Uterine smooth muscle cell (primary cell): ENCODE measurements around the gene OR13H1. TPM values are rescaled to one million over a fixed set of nuclear protein-coding genes. Genes with fewer than 3 reads are reported as not detected.

Source experiments
- total RNA-seq: library from RNA; depleted of rRNA; stranded (reverse); fragments of >200 nt; gene quantifications from 2 replicates; pipeline ENCODE4 v1.2.3, GENCODE V29; 2014

OR13H1 gene, protein sequence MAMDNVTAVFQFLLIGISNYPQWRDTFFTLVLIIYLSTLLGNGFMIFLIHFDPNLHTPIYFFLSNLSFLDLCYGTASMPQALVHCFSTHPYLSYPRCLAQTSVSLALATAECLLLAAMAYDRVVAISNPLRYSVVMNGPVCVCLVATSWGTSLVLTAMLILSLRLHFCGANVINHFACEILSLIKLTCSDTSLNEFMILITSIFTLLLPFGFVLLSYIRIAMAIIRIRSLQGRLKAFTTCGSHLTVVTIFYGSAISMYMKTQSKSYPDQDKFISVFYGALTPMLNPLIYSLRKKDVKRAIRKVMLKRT
- total RNA-seq: not detected in 2 replicates

DNA sequence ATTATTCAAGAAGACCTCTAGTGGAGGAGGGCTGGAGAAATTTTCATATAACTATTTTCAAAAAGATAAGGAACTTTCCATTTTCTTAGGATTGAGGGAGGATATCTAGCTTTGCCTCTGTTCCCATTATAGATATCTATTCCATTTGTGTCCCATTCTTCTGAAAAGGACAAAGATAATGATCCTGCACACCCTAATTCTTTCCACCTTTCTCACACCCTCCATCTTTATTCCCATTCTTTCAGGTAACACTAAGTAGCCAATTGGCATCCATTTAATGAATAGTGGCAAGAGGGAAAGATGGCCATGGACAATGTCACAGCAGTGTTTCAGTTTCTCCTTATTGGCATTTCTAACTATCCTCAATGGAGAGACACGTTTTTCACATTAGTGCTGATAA is at the start of gene OR13H1:
TSS of gene OR13H1 (plus strand) at position 301 of the 400 bp plus-strand sequence. CDS start at position 301, 0 bp downstream.

